Activated T-cell treated with anti-CD3 and anti-CD28 coated beads, Interleukin-2, amount 50 U/mL, for 72 hours (primary cell): ENCODE data around the gene TDP1. TPM values are rescaled to one million over a fixed set of nuclear protein-coding genes. Genes with fewer than 3 reads are reported as not detected.
A peak's percentile ranks its signal among the peaks of the same experiment; 100 is the strongest.

ENCODE experiments used
- ATAC-seq, 2 donors: fragments of 150-1000 bp; cut with Tn5 transposase; replicated peaks in 1 of 2; 2 replicates each; pipeline ENCODE4 v1.10.0; 2021; ENCODE audit warnings: moderate library complexity in 2 of 2, mild to moderate bottlenecking in 1 of 2
- DNase-seq, 2 donors: peaks; one replicate each; pipeline ENCODE4 v3.0.0; 2021 to 2022; ENCODE audit warnings: mixed read lengths in 1 of 2
- H3K27ac Mint-ChIP-seq: one replicate; pipeline ENCODE4 v1.8.0; 2022; ENCODE audit warnings: mild to moderate bottlenecking, moderate library complexity, mixed read lengths
- H3K27me3 Mint-ChIP-seq: one replicate; pipeline ENCODE4 v1.8.0; 2022; ENCODE audit warnings: low read depth, mixed read lengths
- H3K36me3 Mint-ChIP-seq, 2 donors: one replicate each; pipeline ENCODE4 v1.8.0; 2022; ENCODE audit warnings: mixed read lengths in 2 of 2, mild to moderate bottlenecking in 1 of 2; ENCODE audit not compliant: insufficient read depth in 2 of 2
- H3K4me1 Mint-ChIP-seq: one replicate; pipeline ENCODE4 v1.8.0; 2022; ENCODE audit warnings: low read depth, mixed read lengths
- H3K4me3 Mint-ChIP-seq, 2 donors: one replicate each; pipeline ENCODE4 v1.8.0; 2022; ENCODE audit warnings: mild to moderate bottlenecking in 2 of 2, mixed read lengths in 2 of 2, moderate library complexity in 2 of 2
- H3K9me3 Mint-ChIP-seq, 2 donors: one replicate each; pipeline ENCODE4 v1.8.0; 2022; ENCODE audit warnings: mixed read lengths in 2 of 2
- total RNA-seq, 2 donors: library from RNA; stranded (reverse); gene quantifications; one replicate each; pipeline ENCODE4 v1.2.3, GENCODE V29; 2022

Gene TDP1
- total RNA-seq, 2 donors from 2014 or later: 98.4 to 99.1 TPM

DNA sequence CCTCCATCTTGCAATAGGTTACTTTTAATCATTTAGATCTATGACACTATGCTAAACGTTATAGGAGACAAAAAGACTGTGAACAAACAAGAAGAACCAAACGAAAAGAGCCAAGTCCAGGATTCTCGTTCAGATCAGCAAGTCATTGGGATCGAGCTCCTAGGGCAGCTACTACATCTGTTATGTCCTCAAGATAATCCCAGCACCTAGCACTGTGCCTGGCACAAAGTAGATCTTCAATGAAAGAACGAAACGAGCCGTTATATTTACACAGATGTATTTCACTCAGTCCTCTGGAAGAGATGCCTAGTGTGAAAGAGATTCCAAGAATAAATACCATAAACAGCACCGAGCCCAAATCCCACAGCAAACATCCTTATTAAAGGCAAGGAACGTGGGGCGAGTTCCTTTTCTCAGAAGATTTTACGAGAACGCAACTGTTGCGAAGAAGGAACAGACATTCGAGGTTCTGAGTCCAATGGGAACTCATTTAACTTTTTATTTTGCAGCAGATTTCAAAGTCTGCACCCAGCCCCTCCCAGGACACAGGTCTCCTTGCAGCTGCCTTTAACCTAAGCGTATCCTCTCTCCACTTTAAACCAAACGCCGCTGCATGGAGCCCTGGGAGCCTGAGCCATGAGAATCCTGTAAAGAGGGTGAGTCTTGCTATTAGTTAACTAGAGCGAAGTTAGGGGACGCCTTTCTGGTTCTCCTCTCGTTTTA is 544 bp upstream of the TDP1 start:
- Mint-ChIP-seq H3K4me3 (peak overlapping the region; percentile 91 to 96), H3K4me1 (peaks cover 50% of the 10 kb centered on the region), H3K27me3 (no peaks in the 10 kb centered on the region), H3K9me3 (no peaks in the 10 kb centered on the region), H3K27ac (peak overlapping the region; percentile 95), H3K36me3 (peaks cover 15 to 18% of the 10 kb centered on the region in 2 donors)
- ATAC-seq (peak; percentile 14), DNase-seq (no peak)

DNA sequence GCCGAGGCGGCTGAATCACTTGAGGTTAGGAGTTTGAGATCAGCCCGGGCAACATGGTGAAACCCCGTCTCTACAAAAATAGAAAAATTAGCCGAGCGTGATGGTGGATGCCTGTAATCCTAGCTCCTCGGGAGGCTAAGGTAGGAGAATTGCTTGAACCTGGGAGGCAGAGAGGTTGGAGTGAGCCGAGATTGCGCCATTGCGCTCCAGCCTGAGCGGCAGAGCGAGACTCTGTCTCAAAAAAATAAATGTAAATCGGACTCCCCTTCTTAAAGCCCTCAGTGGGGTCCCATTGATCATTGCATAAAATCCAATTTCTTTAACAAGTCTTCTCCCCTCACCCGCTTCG is 908 bp downstream of the TDP1 start:
- H3K27me3 Mint-ChIP-seq: no peaks in the 10 kb centered on the region
- H3K4me3 Mint-ChIP-seq: peak overlapping the region; percentile 91 to 96
- ATAC-seq (no peak), DNase-seq (no peak)
- H3K36me3 Mint-ChIP-seq: peaks cover 20 to 26% of the 10 kb centered on the region in 2 donors
- peak overlapping the region; percentile 96 for H3K27ac Mint-ChIP-seq
- peaks cover 64% of the 10 kb centered on the region for H3K4me1 Mint-ChIP-seq
- H3K9me3 Mint-ChIP-seq: no peaks in the 10 kb centered on the region

DNA sequence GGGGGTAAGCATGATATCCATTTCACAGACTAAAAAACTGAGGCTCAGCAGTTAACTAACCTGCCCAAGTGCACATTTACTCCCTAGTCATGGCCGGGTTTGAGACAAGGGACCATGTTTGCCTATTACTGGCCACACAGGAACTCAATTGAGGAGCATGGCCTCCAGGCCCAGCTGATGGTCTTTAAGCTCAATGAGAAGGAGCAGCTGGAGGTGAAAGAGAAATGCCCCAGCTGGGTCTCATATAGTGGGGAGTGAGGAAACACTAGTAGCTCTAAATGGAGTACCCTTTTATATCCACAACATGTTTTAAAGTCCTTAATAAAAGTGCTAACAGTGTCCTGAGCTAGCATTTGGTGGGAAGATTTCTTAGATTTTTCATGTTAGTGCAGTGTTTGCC is 1.6 kb downstream of the TDP1 start:
- ATAC-seq (no peak), DNase-seq (no peak)
- peaks cover 68% of the 10 kb centered on the region for H3K4me1 Mint-ChIP-seq
- H3K36me3 Mint-ChIP-seq: peaks cover 20 to 31% of the 10 kb centered on the region in 2 donors
- H3K27ac Mint-ChIP-seq: peak overlapping the region; percentile 96
- H3K4me3 Mint-ChIP-seq: peak overlapping the region; percentile 91 to 96
- no peaks in the 10 kb centered on the region for H3K9me3 Mint-ChIP-seq
- no peaks in the 10 kb centered on the region for H3K27me3 Mint-ChIP-seq

DNA sequence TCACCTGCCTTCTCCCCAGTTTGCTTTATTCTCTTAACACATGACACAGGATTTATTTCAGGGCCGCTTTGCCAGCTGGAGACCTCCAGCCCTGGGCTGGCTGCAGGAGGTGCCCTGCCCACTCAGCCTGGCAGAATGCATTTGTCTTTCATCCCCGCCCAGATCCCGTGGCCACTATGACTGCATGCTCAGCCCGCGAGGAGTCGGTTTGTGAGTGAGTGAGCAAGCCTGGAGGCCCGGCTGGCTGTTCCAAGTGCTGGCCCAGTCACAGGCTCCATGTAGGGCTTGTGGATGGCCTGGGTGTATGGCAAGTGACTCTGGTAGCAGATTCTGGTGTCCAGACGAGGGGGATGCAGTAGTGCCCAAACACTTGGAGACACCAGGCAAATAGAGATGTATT is 2.1 kb downstream of the TDP1 start:
- H3K27ac Mint-ChIP-seq: peak overlapping the region; percentile 96
- DNase-seq: no peak
- H3K36me3 Mint-ChIP-seq: peaks cover 20 to 35% of the 10 kb centered on the region in 2 donors
- no peaks in the 10 kb centered on the region for H3K9me3 Mint-ChIP-seq
- peak overlapping the region; percentile 91 to 96 for H3K4me3 Mint-ChIP-seq
- H3K27me3 Mint-ChIP-seq: no peaks in the 10 kb centered on the region
- peaks cover 73% of the 10 kb centered on the region for H3K4me1 Mint-ChIP-seq
- no peak for ATAC-seq

DNA sequence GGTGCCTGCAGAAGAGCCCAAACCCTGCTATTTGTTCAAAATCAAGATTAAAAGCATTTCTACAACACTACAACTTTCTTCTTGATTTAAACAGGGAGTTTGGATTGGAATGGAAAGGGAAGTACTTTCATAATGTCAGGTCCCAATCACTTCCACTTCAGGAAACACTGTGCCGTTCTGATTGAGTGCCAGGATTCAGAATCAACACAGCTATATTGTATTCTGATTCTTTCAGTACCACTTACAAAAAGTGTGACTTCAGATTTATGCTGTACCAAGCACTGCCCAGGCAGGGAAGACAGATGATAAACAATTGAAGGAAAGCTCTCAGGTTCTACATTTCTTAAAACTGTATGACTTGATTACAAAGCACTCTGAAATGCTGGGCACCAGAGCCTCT is 3.2 kb downstream of the TDP1 start:
- peak overlapping the region; percentile 53 to 56 for H3K4me3 Mint-ChIP-seq

DNA sequence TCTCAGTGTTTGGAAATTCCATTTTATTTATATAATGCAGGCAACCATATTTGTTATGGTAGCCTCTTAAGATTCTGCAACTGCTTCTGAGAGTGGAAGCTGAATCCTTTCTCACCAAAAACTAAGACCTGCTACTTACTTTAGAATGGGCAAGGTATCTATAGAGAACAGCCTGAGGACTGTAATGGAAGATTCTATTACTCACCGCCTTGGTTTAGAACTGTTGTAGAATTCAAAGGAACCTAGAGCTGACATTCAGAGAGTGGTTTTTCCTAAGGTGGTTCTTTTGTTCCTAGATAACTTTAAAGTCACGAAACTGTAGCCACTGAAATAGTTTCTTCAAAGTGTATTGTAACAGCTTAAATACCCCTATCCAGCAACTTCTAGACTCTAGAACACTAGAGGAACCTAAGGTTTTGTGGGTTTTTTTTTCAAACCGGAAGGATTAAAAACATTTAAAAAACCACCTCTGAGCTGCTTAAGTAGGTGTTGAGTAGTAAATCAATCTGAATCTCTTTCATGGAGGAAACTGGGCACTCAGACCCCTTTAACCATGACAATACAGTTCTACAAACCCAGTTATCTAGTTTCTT is 4.2 kb downstream of the TDP1 start:
- Mint-ChIP-seq H3K36me3 (peaks cover 21 to 45% of the 10 kb centered on the region in 2 donors), H3K27me3 (no peaks in the 10 kb centered on the region), H3K4me1 (peaks cover 82% of the 10 kb centered on the region), H3K4me3 (peak overlapping the region; percentile 53 to 76), H3K9me3 (no peaks in the 10 kb centered on the region), H3K27ac (peak overlapping the region; percentile 88)
- DNase-seq (no peak), ATAC-seq (peak in 1 of 2 donors; percentile 22)

More for the DNA sequence above, 3.2 kb downstream of the TDP1 start:
- peaks cover 76% of the 10 kb centered on the region for H3K4me1 Mint-ChIP-seq
- no peaks in the 10 kb centered on the region for H3K9me3 Mint-ChIP-seq
- ATAC-seq: no peak
- peaks cover 22 to 43% of the 10 kb centered on the region in 2 donors for H3K36me3 Mint-ChIP-seq
- no peak for DNase-seq
- peak overlapping the region; percentile 54 for H3K27ac Mint-ChIP-seq
- H3K27me3 Mint-ChIP-seq: no peaks in the 10 kb centered on the region

DNA sequence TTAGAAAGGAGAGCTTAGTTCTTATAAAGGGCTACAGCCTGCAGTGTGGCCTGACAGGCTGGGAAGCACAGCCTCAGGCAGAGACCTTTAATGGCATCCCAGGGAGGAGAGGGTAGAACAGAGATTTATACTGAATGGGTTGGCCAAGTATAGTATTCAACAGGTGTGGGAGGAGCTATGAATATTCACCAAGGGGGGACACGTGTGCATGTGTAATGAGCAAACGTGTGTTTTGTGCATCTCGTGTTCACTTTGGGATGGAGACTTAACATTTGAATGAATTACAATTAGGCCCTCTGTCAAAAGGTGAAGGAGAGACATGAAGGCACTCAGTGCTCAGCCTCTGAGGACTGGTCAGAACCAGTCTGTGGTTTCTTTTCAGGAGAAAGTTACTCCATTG is 5.2 kb downstream of the TDP1 start:
- Mint-ChIP-seq H3K4me1 (peaks cover 89% of the 10 kb centered on the region), H3K36me3 (peaks cover 21 to 53% of the 10 kb centered on the region in 2 donors), H3K9me3 (no peaks in the 10 kb centered on the region), H3K4me3 (peak overlapping the region; percentile 53 to 76), H3K27me3 (no peaks in the 10 kb centered on the region), H3K27ac (peak overlapping the region; percentile 12)
- ATAC-seq: no peak
- no peak for DNase-seq

DNA sequence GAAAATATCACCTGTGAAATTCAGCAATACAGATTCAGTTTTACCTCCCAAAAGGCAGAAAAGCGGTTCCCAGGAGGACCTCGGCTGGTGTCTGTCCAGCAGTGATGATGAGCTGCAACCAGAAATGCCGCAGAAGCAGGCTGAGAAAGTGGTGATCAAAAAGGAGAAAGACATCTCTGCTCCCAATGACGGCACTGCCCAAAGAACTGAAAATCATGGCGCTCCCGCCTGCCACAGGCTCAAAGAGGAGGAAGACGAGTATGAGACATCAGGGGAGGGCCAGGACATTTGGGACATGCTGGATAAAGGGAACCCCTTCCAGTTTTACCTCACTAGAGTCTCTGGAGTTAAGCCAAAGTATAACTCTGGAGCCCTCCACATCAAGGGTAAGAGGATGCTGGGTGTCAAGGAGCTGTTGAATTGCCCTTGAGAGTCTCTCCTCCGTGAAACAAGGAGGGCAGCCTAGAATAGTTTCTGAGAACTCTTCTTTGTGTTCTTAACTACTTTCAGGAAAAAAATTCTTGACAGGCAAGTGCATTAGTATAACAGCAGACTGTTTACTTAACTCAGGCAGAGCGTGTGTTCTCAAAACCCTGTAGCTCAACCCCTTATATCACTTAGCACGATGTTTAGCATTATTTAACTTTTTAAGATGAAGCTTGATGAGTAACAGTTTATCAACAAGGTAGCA is 7.7 kb downstream of the TDP1 start:
- DNase-seq (no peak), ATAC-seq (no peak)
- no peak overlapping the region for H3K4me3 Mint-ChIP-seq
- no peak overlapping the region for H3K27ac Mint-ChIP-seq
- no peaks in the 10 kb centered on the region for H3K9me3 Mint-ChIP-seq
- peaks cover 8 to 49% of the 10 kb centered on the region in 2 donors for H3K36me3 Mint-ChIP-seq
- H3K27me3 Mint-ChIP-seq: no peaks in the 10 kb centered on the region
- peaks cover 68% of the 10 kb centered on the region for H3K4me1 Mint-ChIP-seq

DNA sequence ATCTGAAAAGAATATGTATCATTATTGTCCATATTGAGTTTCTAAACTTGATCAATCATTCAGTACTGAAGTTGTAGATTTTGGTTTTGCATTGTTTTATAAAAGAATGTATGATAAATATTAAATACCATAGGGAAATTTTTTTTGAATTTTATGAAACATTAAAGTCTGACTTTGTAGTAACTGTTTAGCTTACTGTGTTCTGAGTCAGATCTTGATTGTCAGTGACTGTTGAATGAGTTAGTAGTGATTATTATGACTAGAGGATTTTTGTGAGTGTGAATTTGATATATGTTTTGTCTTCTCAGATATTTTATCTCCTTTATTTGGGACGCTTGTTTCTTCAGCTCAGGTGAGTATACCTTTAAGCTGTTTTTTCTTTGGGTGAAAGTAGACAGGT is 10.1 kb downstream of the TDP1 start:
- Mint-ChIP-seq H3K4me1 (peaks cover 44% of the 10 kb centered on the region), H3K9me3 (no peaks in the 10 kb centered on the region), H3K36me3 (peaks cover 8 to 56% of the 10 kb centered on the region in 2 donors), H3K4me3 (no peak overlapping the region), H3K27ac (no peak overlapping the region), H3K27me3 (no peaks in the 10 kb centered on the region)
- DNase-seq (no peak), ATAC-seq (no peak)

DNA sequence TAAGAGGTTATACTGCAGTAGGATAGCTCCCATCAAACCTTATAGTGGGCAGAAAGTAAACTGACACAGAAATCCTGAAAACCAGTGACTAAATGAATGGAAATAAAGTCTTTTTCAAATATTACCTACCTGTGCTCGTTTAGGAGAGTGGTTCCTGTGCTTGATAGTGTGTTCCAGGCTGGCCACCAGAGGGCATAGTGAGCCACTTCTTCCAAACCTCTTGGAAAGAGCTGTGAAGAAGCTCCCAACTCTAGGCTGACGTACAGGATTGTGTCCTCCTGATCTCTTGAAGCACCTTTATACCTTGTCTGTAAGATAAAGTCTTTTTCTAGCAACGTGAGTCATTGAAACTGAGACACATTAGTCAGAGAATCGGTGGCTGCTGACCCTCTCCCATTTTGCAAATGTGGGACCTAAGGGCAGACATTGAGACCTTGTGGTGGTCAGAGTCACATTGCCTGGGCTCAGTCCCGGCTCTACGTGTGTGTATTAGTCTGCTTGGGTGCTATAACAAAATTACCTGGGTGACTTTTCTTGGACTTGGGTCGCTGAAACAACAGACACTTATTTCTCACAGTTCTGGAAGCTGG is 17.6 kb downstream of the TDP1 start:
- Mint-ChIP-seq H3K4me1 (no peaks in the 10 kb centered on the region), H3K36me3 (peaks cover 11 to 46% of the 10 kb centered on the region in 2 donors), H3K27me3 (no peaks in the 10 kb centered on the region), H3K9me3 (no peaks in the 10 kb centered on the region), H3K4me3 (no peak overlapping the region), H3K27ac (peak overlapping the region; percentile 55)
- peak; percentile 46 to 54 for DNase-seq
- peak; percentile 50 to 62 for ATAC-seq

DNA sequence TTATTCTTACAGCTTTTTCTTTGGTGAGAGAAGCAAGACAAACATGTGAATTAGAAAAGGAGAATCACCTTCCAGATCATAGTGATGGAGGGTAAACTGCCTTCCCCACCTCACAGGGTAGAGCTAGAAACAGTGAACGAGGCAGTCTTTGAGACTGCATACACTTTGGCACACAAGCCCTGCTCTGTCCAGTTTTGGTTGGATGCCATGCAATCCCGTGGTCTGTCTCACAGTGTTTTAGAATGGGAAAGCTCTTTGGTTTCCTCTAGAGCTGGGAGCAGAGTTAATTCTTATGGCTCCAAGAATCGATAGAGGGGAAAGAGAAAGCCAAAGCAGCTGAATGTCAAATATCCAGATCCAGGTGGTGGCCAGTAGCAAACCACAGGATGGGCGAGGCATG is 21.9 kb downstream of the TDP1 start:
- ATAC-seq (no peak), DNase-seq (no peak)
- H3K9me3 Mint-ChIP-seq: no peaks in the 10 kb centered on the region
- no peak overlapping the region for H3K27ac Mint-ChIP-seq
- peaks cover 2 to 32% of the 10 kb centered on the region in 2 donors for H3K36me3 Mint-ChIP-seq
- H3K27me3 Mint-ChIP-seq: no peaks in the 10 kb centered on the region
- no peak overlapping the region for H3K4me3 Mint-ChIP-seq
- no peaks in the 10 kb centered on the region for H3K4me1 Mint-ChIP-seq

DNA sequence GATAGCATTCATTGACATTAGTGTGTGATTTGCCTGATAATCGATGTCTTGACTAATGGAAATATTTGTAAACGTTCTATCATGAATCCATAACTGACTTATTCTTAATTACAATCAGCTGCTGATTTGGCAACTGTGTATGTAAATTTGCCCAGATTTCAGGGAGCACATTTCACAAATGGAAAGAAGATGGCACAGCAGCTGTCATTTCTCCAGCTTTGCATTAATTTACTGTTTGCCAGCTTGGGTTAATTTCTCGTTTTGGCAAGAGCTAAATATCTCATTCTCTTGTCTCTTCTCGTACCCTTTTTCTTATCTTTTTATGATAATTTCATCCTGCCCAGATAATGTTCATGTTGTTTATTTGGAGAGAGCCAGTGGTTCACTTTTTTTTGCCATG is 22.9 kb downstream of the TDP1 start:
- H3K4me1 Mint-ChIP-seq: no peaks in the 10 kb centered on the region
- no peak overlapping the region for H3K4me3 Mint-ChIP-seq
- H3K27ac Mint-ChIP-seq: no peak overlapping the region

DNA sequence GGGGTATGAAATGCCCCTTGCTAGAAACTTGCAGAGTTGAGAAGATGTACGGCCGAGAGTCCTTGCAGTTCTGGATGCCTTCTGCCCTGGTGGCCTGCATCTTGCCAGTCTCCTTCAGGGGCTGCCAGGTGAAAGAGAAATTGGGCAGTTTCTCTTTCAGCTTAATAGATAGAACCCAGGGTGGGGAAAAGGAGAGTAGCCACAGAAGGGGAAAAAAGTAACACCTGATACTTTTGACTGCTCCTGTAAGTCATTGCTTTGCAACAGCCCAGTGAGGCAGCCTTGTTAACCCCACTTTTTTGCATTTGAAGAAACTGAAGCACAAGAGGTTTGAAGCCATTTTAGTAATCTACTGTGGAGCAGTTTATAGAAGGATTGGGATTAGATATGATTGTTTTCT is 27.6 kb downstream of the TDP1 start:
- no peak for ATAC-seq
- Mint-ChIP-seq H3K27ac (no peak overlapping the region), H3K4me1 (no peaks in the 10 kb centered on the region), H3K36me3 (peaks cover 1 to 25% of the 10 kb centered on the region in 2 donors), H3K27me3 (no peaks in the 10 kb centered on the region), H3K4me3 (no peak overlapping the region), H3K9me3 (no peaks in the 10 kb centered on the region)
- DNase-seq: no peak

More for the DNA sequence above, 22.9 kb downstream of the TDP1 start:
- H3K27me3 Mint-ChIP-seq: no peaks in the 10 kb centered on the region
- no peak for DNase-seq
- H3K36me3 Mint-ChIP-seq: peaks cover 2 to 29% of the 10 kb centered on the region in 2 donors
- H3K9me3 Mint-ChIP-seq: no peaks in the 10 kb centered on the region
- ATAC-seq: no peak
